HG03469 (cell line): ENCODE results near the gene ZNF397.

Experiments
- ATAC-seq: cut with Tn5 transposase; IDR thresholded peaks from one replicate; pipeline ENCODE4 v1.9.1; 2021; ENCODE audit warnings: mild to moderate bottlenecking, moderate library complexity, moderate number of reproducible peaks; ENCODE audit not compliant: unreplicated experiment

ZNF397 gene

GRCh38 chr18:35245719-35246317, 5.0 kb downstream of the ZNF397 start:
- no peak for ATAC-seq

GRCh38 chr18:35246831-35247230, 6.0 kb downstream of the ZNF397 start:
- no peak for ATAC-seq

- ATAC-seq: no peak
Observed at GRCh38 chr18:35247412-35248249, 6.8 kb downstream of the ZNF397 start.

- no peak for ATAC-seq
Observed at GRCh38 chr18:35248429-35248828, 7.6 kb downstream of the ZNF397 start.

DNA sequence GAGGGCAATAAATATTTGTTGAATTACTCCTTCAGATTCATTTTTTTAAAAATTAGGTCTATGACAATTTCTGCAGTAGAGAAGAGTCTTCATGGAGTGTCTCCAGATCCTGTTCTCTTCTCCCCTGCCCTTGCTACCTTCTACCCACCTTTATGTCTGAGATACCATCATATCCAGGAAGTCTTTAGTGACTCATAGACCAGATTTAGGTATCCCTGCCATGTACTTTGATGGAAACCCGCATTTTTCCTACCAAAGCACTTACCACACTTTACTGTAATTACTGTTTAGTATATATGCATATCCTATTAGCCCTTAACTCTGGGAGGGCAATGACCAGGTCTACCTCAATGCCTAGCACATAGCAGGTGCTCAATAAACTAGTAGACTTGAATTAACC, 11.6 kb downstream of the ZNF397 start:
- ATAC-seq: no peak

GRCh38 chr18:35253655-35254287, 12.9 kb downstream of the ZNF397 start:
- no peak for ATAC-seq

GRCh38 chr18:35256947-35257346, 16.1 kb downstream of the ZNF397 start:
- ATAC-seq: no peak

- ATAC-seq: no peak
Observed at GRCh38 chr18:35264409-35264808, 23.6 kb downstream of the ZNF397 start.

DNA sequence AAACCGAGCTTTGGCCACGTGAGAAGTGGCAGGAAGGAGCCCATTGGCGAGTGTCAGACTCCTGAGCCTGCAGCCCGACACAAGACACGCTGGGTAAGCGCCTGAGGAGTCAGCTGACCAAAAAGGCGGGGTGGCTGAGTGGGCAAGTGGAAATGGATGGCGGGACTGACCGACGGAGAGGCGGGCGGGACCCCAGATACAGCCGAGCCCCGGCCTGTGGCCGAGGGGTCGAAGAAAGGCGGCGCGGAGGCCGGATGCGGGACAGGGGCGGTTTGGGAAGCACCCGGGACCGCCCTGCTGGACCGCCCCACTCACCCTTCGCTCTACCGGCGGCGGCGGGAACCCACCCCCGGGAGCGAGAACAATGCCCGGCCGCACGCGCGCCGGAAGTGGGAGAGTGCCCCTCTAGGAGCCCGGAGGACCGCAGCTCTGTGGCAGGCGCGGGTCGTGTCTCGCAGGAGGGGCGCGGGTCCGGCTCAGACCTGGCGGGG, 26.4 kb downstream of the ZNF397 start:
- ATAC-seq: no peak

- ATAC-seq: no peak
Observed at GRCh38 chr18:35267809-35268208, 27.0 kb downstream of the ZNF397 start.

GRCh38 chr18:35268821-35269220, 28.0 kb downstream of the ZNF397 start:
- ATAC-seq: no peak

GRCh38 chr18:35271656-35272055, 30.8 kb downstream of the ZNF397 start:
- ATAC-seq: no peak

GRCh38 chr18:35276267-35276666, 35.4 kb downstream of the ZNF397 start:
- no peak for ATAC-seq

DNA sequence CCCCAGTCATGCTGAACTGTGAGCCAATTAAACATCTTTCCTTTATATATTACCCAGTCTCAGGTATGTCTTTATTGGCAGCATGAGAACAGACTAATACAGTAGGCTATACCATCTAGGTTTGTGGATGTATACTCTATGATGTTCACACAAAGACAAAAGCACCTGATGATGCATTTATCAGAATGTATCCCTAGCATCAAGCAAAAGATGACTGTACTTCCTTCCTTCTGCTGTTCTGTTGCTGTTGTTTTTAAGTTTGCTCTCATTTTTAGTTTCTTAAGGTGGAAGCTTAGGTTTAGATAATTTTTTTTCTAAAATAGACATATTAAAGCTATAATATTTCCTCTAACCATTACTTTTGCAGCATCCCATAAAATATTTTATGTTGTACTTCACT, 36.8 kb downstream of the ZNF397 start:
- no peak for ATAC-seq

- ATAC-seq: no peak
Observed at GRCh38 chr18:35278085-35278484, 37.3 kb downstream of the ZNF397 start.

GRCh38 chr18:35278969-35279368, 38.1 kb downstream of the ZNF397 start:
- ATAC-seq: no peak

GRCh38 chr18:35282353-35282752, 41.5 kb downstream of the ZNF397 start:
- ATAC-seq: no peak

- no peak for ATAC-seq
Observed at GRCh38 chr18:35283923-35284794, 43.3 kb downstream of the ZNF397 start.

DNA sequence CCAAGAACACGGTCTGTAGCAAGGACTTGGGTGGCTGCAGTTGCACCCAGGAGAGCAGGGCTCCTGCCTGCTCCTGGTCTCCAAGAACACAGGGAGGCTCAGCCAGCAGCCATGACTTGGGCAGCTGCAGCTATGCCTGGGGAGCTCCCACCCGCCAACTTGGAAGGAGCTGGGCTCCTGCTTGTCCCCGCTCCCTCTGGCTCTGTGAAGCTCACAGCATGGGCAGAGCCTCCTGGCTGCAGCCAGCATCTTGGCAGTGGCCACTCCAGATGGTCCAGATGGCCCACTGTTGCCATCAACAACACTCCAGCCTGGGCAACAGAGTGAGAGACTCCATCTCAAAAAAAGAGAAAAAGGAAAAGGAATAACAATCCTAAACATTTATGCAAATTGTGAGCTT, 44.0 kb downstream of the ZNF397 start:
- ATAC-seq: no peak

DNA sequence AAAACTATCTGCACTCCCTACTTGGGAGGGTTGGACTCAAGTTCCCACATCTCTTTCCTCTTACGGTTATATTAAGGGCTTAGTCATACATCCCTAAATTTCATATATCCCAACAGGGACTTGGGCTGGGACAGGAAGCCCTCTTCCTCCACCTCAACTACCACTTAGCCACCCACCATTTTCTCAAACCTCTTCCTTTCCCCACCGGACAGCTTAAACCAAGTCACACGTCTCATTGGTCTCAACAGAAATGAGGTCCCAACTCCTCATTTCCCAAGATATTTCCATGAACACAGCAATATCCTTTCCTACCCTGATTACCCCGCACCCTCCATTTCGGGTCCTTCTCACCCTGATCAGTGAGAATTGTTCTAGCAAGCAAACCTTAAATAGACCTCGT, 48.5 kb downstream of the ZNF397 start:
- ATAC-seq: no peak

GRCh38 chr18:35289727-35290093, 48.9 kb downstream of the ZNF397 start:
- peak; percentile 16 for ATAC-seq
